GM12878 (cell line): ENCODE data around the gene CR1.
"Not testable (repeated sequence)": the region's sequence is repeated elsewhere in the genome, so short reads cannot be mapped to it uniquely, and the experiment has no call there.

ENCODE experiments used
- CBX5 ChIP-seq: sonication (generic); IDR thresholded peaks from 2 replicates; pipeline ENCODE4 v1.6.1; 2016; ENCODE audit warnings: low read depth, moderate library complexity, mild to moderate bottlenecking, inconsistent platforms
- CREB1 ChIP-seq: IDR thresholded peaks from 2 replicates; pipeline ENCODE4 v1.6.1; 2012; ENCODE audit warnings: low read depth, mild to moderate bottlenecking, inconsistent platforms
- DPF2 ChIP-seq: fragments of 450-650 bp; IDR thresholded peaks from 2 replicates; pipeline ENCODE4 v1.6.1; 2017; ENCODE audit warnings: mild to moderate bottlenecking
- EP300 ChIP-seq, 2 experiments: fragments of 150-350 bp in 1 of 2; IDR thresholded peaks; 2 replicates each; pipeline ENCODE4 v1.6.1; 2011 to 2012; ENCODE audit warnings: low read depth in 2 of 2, low read length in 2 of 2, borderline replicate concordance in 1 of 2, improper control_type of control experiment in 1 of 2, inconsistent platforms in 1 of 2; ENCODE audit not compliant: control insufficient read depth in 1 of 2
- EZH2 ChIP-seq: IDR thresholded peaks from 2 replicates; pipeline ENCODE4 v1.6.1; 2012; ENCODE audit warnings: low read depth, mild to moderate bottlenecking, control low read depth, inconsistent platforms, low read length, borderline replicate concordance; ENCODE audit not compliant: control insufficient read depth
- HDAC2 ChIP-seq: fragments of 200-600 bp; sonication (generic); IDR thresholded peaks from 2 replicates; pipeline ENCODE4 v1.6.1; 2017
- KDM1A ChIP-seq: fragments of 200-600 bp; sonication (generic); IDR thresholded peaks from 2 replicates; pipeline ENCODE4 v1.6.1; 2016; ENCODE audit warnings: borderline replicate concordance
- NFYA ChIP-seq: IDR thresholded peaks from 2 replicates; pipeline ENCODE4 v1.6.1; 2011; ENCODE audit warnings: low read depth, mild to moderate bottlenecking, low read length, improper control_type of control experiment, borderline replicate concordance
- NRF1 ChIP-seq: conservative IDR thresholded peaks from 2 replicates; pipeline ENCODE4 v1.6.1; 2011; ENCODE audit warnings: mild to moderate bottlenecking, low read depth, low read length, improper control_type of control experiment
- SIN3A ChIP-seq: IDR thresholded peaks from 2 replicates; pipeline ENCODE4 v1.6.1; 2012; ENCODE audit warnings: low read depth, low read length, improper control_type of control experiment
- TF ChIP-seq, protein P1 (sequence below): IDR thresholded peaks from 2 replicates; pipeline ENCODE4 v1.6.1; 2012; ENCODE audit warnings: low read depth, low read length, improper control_type of control experiment
- TF ChIP-seq, protein P2 (sequence below), 3 experiments: IDR thresholded peaks in 2 of 3; conservative IDR thresholded peaks in 1 of 3; 2 replicates each; pipeline ENCODE4 v1.5.1; 2011; ENCODE audit warnings: low read depth in 3 of 3, low read length in 3 of 3, mild to moderate bottlenecking in 3 of 3, control low read depth in 2 of 3, moderate library complexity in 2 of 3, inconsistent platforms in 1 of 3, mixed read lengths in 1 of 3; ENCODE audit not compliant: control insufficient read depth in 2 of 3, insufficient read depth in 1 of 3; ENCODE audit errors: extremely low read depth in 1 of 3
- TF ChIP-seq, protein P3 (sequence below): IDR thresholded peaks from 2 replicates; pipeline ENCODE4 v1.6.1; 2011; ENCODE audit warnings: low read depth, low read length, improper control_type of control experiment, borderline replicate concordance

DNA sequence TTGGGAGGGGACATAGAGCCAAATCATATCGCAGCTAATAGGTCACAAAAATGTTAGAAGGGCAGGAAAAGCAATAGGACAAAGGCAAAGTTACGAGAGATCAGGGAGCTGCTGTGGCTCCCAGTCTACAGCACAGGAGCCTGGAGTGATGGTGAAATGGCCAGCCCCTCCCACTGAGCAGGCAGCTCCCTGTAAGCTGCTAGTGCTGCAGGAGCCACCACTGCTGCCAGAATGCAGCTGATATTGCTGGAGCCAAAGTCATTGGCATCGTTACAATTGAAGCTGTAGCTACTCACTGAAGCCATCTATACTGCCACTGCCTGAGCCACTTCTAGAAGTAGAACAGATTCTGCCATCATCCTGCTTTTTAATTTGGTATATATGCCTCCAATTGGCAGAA, 29.3 kb downstream of the CR1 start:
- not testable (repeated sequence) for TF ChIP-seq HDAC2; EZH2; DPF2; SIN3A; KDM1A; EP300 (IDR thresholded peaks at IDR 0.05; ENCODE audit: borderline replicate concordance in 1 of 2, control insufficient read depth in 1 of 2, low read depth in 2 of 2, low read length in 2 of 2); NFYA; CREB1; NRF1; CBX5
- TF ChIP-seq, protein P1, sequence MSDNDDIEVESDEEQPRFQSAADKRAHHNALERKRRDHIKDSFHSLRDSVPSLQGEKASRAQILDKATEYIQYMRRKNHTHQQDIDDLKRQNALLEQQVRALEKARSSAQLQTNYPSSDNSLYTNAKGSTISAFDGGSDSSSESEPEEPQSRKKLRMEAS = not testable (repeated sequence)
- TF ChIP-seq, protein P2, sequence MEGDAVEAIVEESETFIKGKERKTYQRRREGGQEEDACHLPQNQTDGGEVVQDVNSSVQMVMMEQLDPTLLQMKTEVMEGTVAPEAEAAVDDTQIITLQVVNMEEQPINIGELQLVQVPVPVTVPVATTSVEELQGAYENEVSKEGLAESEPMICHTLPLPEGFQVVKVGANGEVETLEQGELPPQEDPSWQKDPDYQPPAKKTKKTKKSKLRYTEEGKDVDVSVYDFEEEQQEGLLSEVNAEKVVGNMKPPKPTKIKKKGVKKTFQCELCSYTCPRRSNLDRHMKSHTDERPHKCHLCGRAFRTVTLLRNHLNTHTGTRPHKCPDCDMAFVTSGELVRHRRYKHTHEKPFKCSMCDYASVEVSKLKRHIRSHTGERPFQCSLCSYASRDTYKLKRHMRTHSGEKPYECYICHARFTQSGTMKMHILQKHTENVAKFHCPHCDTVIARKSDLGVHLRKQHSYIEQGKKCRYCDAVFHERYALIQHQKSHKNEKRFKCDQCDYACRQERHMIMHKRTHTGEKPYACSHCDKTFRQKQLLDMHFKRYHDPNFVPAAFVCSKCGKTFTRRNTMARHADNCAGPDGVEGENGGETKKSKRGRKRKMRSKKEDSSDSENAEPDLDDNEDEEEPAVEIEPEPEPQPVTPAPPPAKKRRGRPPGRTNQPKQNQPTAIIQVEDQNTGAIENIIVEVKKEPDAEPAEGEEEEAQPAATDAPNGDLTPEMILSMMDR (IDR thresholded peaks at IDR 0.05 in 2 of 3, conservative IDR thresholded peaks at IDR 0.05 in 1 of 3; ENCODE audit: control insufficient read depth in 2 of 3, extremely low read depth in 1 of 3, insufficient read depth in 1 of 3, low read depth in 3 of 3, low read length in 3 of 3) = not testable (repeated sequence)
- TF ChIP-seq, protein P3, sequence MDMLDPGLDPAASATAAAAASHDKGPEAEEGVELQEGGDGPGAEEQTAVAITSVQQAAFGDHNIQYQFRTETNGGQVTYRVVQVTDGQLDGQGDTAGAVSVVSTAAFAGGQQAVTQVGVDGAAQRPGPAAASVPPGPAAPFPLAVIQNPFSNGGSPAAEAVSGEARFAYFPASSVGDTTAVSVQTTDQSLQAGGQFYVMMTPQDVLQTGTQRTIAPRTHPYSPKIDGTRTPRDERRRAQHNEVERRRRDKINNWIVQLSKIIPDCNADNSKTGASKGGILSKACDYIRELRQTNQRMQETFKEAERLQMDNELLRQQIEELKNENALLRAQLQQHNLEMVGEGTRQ = not testable (repeated sequence)
